GM12891 (cell line): ENCODE measurements around the gene SNCB.

Source experiments
- POLR2A ChIP-seq: IDR thresholded peaks from 2 replicates; pipeline ENCODE4 v1.6.1; 2011; ENCODE audit warnings: low read depth, low read length, control low read depth
- POLR2AphosphoS5 ChIP-seq: IDR thresholded peaks from 2 replicates; pipeline ENCODE4 v1.6.1; 2011; ENCODE audit warnings: low read depth, low read length, control low read depth
- POU2F2 ChIP-seq: IDR thresholded peaks from 2 replicates; pipeline ENCODE4 v1.6.1; 2011; ENCODE audit warnings: low read depth, mild to moderate bottlenecking, control low read depth, low read length, moderate library complexity
- SPI1 ChIP-seq: IDR thresholded peaks from 2 replicates; pipeline ENCODE4 v1.6.1; 2011; ENCODE audit warnings: low read depth, low read length, control low read depth
- TAF1 ChIP-seq: IDR thresholded peaks from 2 replicates; pipeline ENCODE4 v1.6.1; 2011; ENCODE audit warnings: low read depth, low read length, control low read depth

GRCh38 chr5:176610435-176610773, 19.9 kb downstream of the SNCB start:
- no peak for TF ChIP-seq POLR2A
- no peak for TF ChIP-seq POLR2AphosphoS5
- TF ChIP-seq TAF1: no peak
- TF ChIP-seq POU2F2: no peak
- TF ChIP-seq SPI1: no peak
